Mesenchymal stem cell (in vitro differentiated cells and primary cell): ENCODE results near the gene ARID5A.
A peak's percentile ranks its signal among the peaks of the same experiment; 100 is the strongest.

Source experiments
- DNase-seq: peaks from one replicate; pipeline ENCODE4 v3.0.0-alpha.2; 2013
- H2AFZ ChIP-seq: one replicate; pipeline ENCODE4 v1.6.1; 2013; ENCODE audit warnings: low read depth, mild to moderate bottlenecking, control low read depth, inconsistent platforms, low read length, moderate library complexity
- H2AK5ac ChIP-seq: 2 replicates; pipeline ENCODE4 v1.6.1; 2013; ENCODE audit warnings: low read length, moderate library complexity, mild to moderate bottlenecking, inconsistent platforms; ENCODE audit not compliant: severe bottlenecking
- H2BK120ac ChIP-seq: one replicate; pipeline ENCODE4 v1.6.1; 2013; ENCODE audit warnings: low read depth, mild to moderate bottlenecking, inconsistent platforms, low read length, moderate library complexity
- H2BK12ac ChIP-seq, 2 experiments: one replicate each; pipeline ENCODE4 v1.6.1; 2013; ENCODE audit warnings: inconsistent platforms in 2 of 2, low read length in 2 of 2, mild to moderate bottlenecking in 2 of 2, moderate library complexity in 2 of 2, control low read depth in 1 of 2
- H2BK15ac ChIP-seq: one replicate; pipeline ENCODE4 v1.6.1; 2013; ENCODE audit warnings: mild to moderate bottlenecking, low read depth, inconsistent platforms; ENCODE audit not compliant: poor library complexity, severe bottlenecking
- H2BK5ac ChIP-seq: 2 replicates; pipeline ENCODE4 v1.6.1; 2013; ENCODE audit warnings: low read depth, mild to moderate bottlenecking, low read length, control low read depth, inconsistent platforms; ENCODE audit not compliant: poor library complexity, severe bottlenecking
- H3K14ac ChIP-seq, 2 experiments: one replicate each; pipeline ENCODE4 v1.6.1; 2013; ENCODE audit warnings: inconsistent platforms in 2 of 2, low read length in 2 of 2, control low read depth in 1 of 2, mild to moderate bottlenecking in 1 of 2, moderate library complexity in 1 of 2
- H3K18ac ChIP-seq, 2 experiments: one replicate each; pipeline ENCODE4 v1.6.1; 2013; ENCODE audit warnings: inconsistent platforms in 2 of 2, low read length in 2 of 2, control low read depth in 1 of 2, low read depth in 1 of 2, mild to moderate bottlenecking in 1 of 2
- H3K23ac ChIP-seq, 2 experiments: one replicate each; pipeline ENCODE4 v1.6.1; 2013; ENCODE audit warnings: inconsistent platforms in 2 of 2, low read length in 2 of 2, mild to moderate bottlenecking in 2 of 2, moderate library complexity in 2 of 2, control low read depth in 1 of 2
- H3K27ac ChIP-seq: 2 replicates; pipeline ENCODE4 v1.5.1; 2013; ENCODE audit warnings: mild to moderate bottlenecking, moderate library complexity, low read length, control low read depth, inconsistent platforms; ENCODE audit not compliant: poor library complexity, severe bottlenecking
- H3K27me3 ChIP-seq, 2 experiments: 2 replicates each; pipeline versions ENCODE4 v1.6.1 to v1.7.0; 2013; ENCODE audit warnings: low read length in 2 of 2, mild to moderate bottlenecking in 2 of 2, moderate library complexity in 2 of 2, control low read depth in 1 of 2, inconsistent platforms in 1 of 2; ENCODE audit not compliant: control insufficient read depth in 1 of 2, insufficient read depth in 1 of 2
- H3K36me3 ChIP-seq, 2 experiments: 2 replicates each; pipeline versions ENCODE4 v1.6.1 to v1.7.0; 2013; ENCODE audit warnings: low read length in 2 of 2, control low read depth in 1 of 2, inconsistent platforms in 1 of 2, low read depth in 1 of 2, mild to moderate bottlenecking in 1 of 2; ENCODE audit not compliant: insufficient read depth in 2 of 2, control insufficient read depth in 1 of 2
- H3K4ac ChIP-seq, 2 experiments: one replicate each; pipeline ENCODE4 v1.6.1; 2013; ENCODE audit warnings: inconsistent platforms in 2 of 2, low read length in 2 of 2, mild to moderate bottlenecking in 2 of 2, moderate library complexity in 2 of 2, control low read depth in 1 of 2, low read depth in 1 of 2
- H3K4me1 ChIP-seq: 2 replicates; pipeline ENCODE4 v1.6.1; 2013; ENCODE audit warnings: low read depth, low read length, control low read depth; ENCODE audit not compliant: control insufficient read depth, insufficient read depth
- H3K4me2 ChIP-seq: 2 replicates; pipeline ENCODE4 v1.6.1; 2013; ENCODE audit warnings: low read length, mild to moderate bottlenecking, inconsistent platforms; ENCODE audit not compliant: poor library complexity, severe bottlenecking
- H3K4me3 ChIP-seq, 2 experiments: 2 replicates each; pipeline versions ENCODE4 v1.5.1 to v1.7.0; 2013; ENCODE audit warnings: low read length in 2 of 2, mild to moderate bottlenecking in 2 of 2, control low read depth in 1 of 2, low read depth in 1 of 2; ENCODE audit not compliant: insufficient read depth in 1 of 2
- H3K79me1 ChIP-seq: replicated peaks from 2 replicates; pipeline ENCODE4 v1.6.1; 2013; ENCODE audit warnings: mild to moderate bottlenecking, control low read depth, low read length, inconsistent platforms; ENCODE audit not compliant: poor library complexity, severe bottlenecking
- H3K9ac ChIP-seq: 2 replicates; pipeline ENCODE4 v1.7.0; 2013; ENCODE audit warnings: mild to moderate bottlenecking, low read length, moderate library complexity
- H3K9me3 ChIP-seq: 2 replicates; pipeline ENCODE4 v1.7.0; 2013; ENCODE audit warnings: mild to moderate bottlenecking, low read length; ENCODE audit not compliant: control insufficient read depth
- H4K8ac ChIP-seq: one replicate; pipeline ENCODE4 v1.6.1; 2013; ENCODE audit warnings: inconsistent platforms, mild to moderate bottlenecking, low read length, moderate library complexity
- H4K91ac ChIP-seq: one replicate; pipeline ENCODE4 v1.6.1; 2013; ENCODE audit warnings: mild to moderate bottlenecking, low read length, inconsistent platforms
- WGBS: methylation state at CpG from one replicate; pipeline ENCODE4 v1.1.7; 2013; ENCODE audit warnings: mixed read lengths; 5-methylcytosine and 5-hydroxymethylcytosine counted together

The ARID5A gene

GRCh38 chr2:96558061-96558460 lies 21.5 kb downstream of the ARID5A start:
- H3K4me2 ChIP-seq: no peak overlapping the region
- no peak overlapping the region for H3K23ac ChIP-seq
- H3K79me1 ChIP-seq: no peaks in the 10 kb centered on the region
- H2AFZ ChIP-seq: no peak overlapping the region
- H2BK12ac ChIP-seq: no peak overlapping the region
- H2AK5ac ChIP-seq: no peak overlapping the region
- no peak overlapping the region for H3K18ac ChIP-seq
- H2BK15ac ChIP-seq: no peak overlapping the region
- no peak overlapping the region for H2BK5ac ChIP-seq
- no peak overlapping the region for H3K14ac ChIP-seq
- H3K4me1 ChIP-seq: peaks cover 20% of the 10 kb centered on the region
- whole genome bisulfite sequencing: 93% methylated on average over 6 of the region's 6 CpGs
- no peak overlapping the region for H3K27ac ChIP-seq
- DNase-seq: no peak
- peaks cover 0 to 16% of the 10 kb centered on the region in 2 experiments for H3K27me3 ChIP-seq
- peaks cover 0 to under 1% of the 10 kb centered on the region in 2 experiments for H3K36me3 ChIP-seq
- no peak overlapping the region for H4K91ac ChIP-seq
- peaks cover 5% of the 10 kb centered on the region for H3K9me3 ChIP-seq
- H4K8ac ChIP-seq: no peak overlapping the region
- no peak overlapping the region for H3K4ac ChIP-seq
- H3K4me3 ChIP-seq: no peak overlapping the region
- no peak overlapping the region for H3K9ac ChIP-seq
- no peak overlapping the region for H2BK120ac ChIP-seq

- Histone ChIP-seq H3K4me3 (no peak overlapping the region), H3K9me3 (peaks cover 5% of the 10 kb centered on the region), H3K9ac (no peak overlapping the region), H2BK120ac (no peak overlapping the region), H3K79me1 (no peaks in the 10 kb centered on the region), H3K18ac (no peak overlapping the region), H3K14ac (no peak overlapping the region), H3K4ac (no peak overlapping the region), H3K27me3 (peaks cover 0 to 16% of the 10 kb centered on the region in 2 experiments), H2BK12ac (no peak overlapping the region), H3K4me2 (no peak overlapping the region), H2BK15ac (no peak overlapping the region), H4K91ac (no peak overlapping the region), H3K23ac (no peak overlapping the region), H3K27ac (no peak overlapping the region), H2AK5ac (no peak overlapping the region), H4K8ac (no peak overlapping the region), H2BK5ac (no peak overlapping the region), H2AFZ (no peak overlapping the region), H3K36me3 (no peaks in the 10 kb centered on the region), H3K4me1 (peaks cover 20% of the 10 kb centered on the region)
- no peak for DNase-seq
- WGBS: 93% methylated on average over 7 of the region's 8 CpGs
Observed at GRCh38 chr2:96558485-96558884, 21.9 kb downstream of the ARID5A start.

GRCh38 chr2:96564026-96564425 lies 27.5 kb downstream of the ARID5A start:
- no peak overlapping the region for H3K4me2 ChIP-seq
- H3K4me3 ChIP-seq: no peak overlapping the region
- no peak for DNase-seq
- H2BK12ac ChIP-seq: no peak overlapping the region
- peak overlapping the region in 1 of 2 experiments; percentile 53 for H3K14ac ChIP-seq
- H3K27ac ChIP-seq: no peak overlapping the region
- H2BK15ac ChIP-seq: no peak overlapping the region
- H3K18ac ChIP-seq: no peak overlapping the region
- no peak overlapping the region for H2BK5ac ChIP-seq
- peaks cover 0 to 18% of the 10 kb centered on the region in 2 experiments for H3K27me3 ChIP-seq
- no peaks in the 10 kb centered on the region for H3K36me3 ChIP-seq
- H4K91ac ChIP-seq: no peak overlapping the region
- no peak overlapping the region for H2BK120ac ChIP-seq
- 76% methylated on average over 4 of the region's 4 CpGs for WGBS
- no peak overlapping the region for H2AFZ ChIP-seq
- no peak overlapping the region for H3K4ac ChIP-seq
- no peak overlapping the region for H2AK5ac ChIP-seq
- H3K23ac ChIP-seq: no peak overlapping the region
- no peak overlapping the region for H3K9ac ChIP-seq
- no peaks in the 10 kb centered on the region for H3K79me1 ChIP-seq
- peaks cover 5% of the 10 kb centered on the region for H3K9me3 ChIP-seq
- H3K4me1 ChIP-seq: no peaks in the 10 kb centered on the region
- no peak overlapping the region for H4K8ac ChIP-seq

- Histone ChIP-seq H3K27ac (no peak overlapping the region), H3K79me1 (no peaks in the 10 kb centered on the region), H2BK5ac (no peak overlapping the region), H3K14ac (no peak overlapping the region), H2AK5ac (no peak overlapping the region), H2BK120ac (no peak overlapping the region), H3K36me3 (no peaks in the 10 kb centered on the region), H3K4me3 (no peak overlapping the region), H3K4ac (no peak overlapping the region), H3K4me2 (no peak overlapping the region), H4K8ac (no peak overlapping the region), H4K91ac (no peak overlapping the region), H2BK15ac (no peak overlapping the region), H3K18ac (no peak overlapping the region), H3K23ac (no peak overlapping the region), H3K27me3 (peaks cover 0 to 13% of the 10 kb centered on the region in 2 experiments), H3K9ac (no peak overlapping the region), H2BK12ac (no peak overlapping the region), H2AFZ (no peak overlapping the region), H3K4me1 (no peaks in the 10 kb centered on the region), H3K9me3 (peaks cover 5% of the 10 kb centered on the region)
- DNase-seq: no peak
- WGBS: 95% methylated on average over 3 of the region's 3 CpGs
Observed at GRCh38 chr2:96564563-96564962, 28.0 kb downstream of the ARID5A start.
